WTC11 (cell line): Measurements from ENCODE around the gene SDS. TPM values are rescaled to one million over a fixed set of nuclear protein-coding genes. Genes with fewer than 3 reads are reported as not detected.

Experiments
- ATAC-seq: fragments of 200-7000 bp; cut with Tn5 transposase; 2 replicates; pipeline ENCODE4 v1.10.0; 2021; ENCODE audit warnings: mild to moderate bottlenecking, moderate library complexity
- Bru-seq: library from RNA; stranded (reverse); fragments of 400-500 nt; gene quantifications from one replicate; lab custom pipeline; 2021; lab: Mats Ljungman, UMichigan
- CTCF ChIA-PET: fragments of 300-600 bp; sonication (Branson Sonifier 250); formaldehyde crosslinking; loops from one replicate; lab custom pipeline; 2021; ENCODE audit warnings: antibody characterized with exemption; lab: Charles Lee
- POLR2A ChIA-PET: fragments of 350-600 bp; sonication (Branson Sonifier 250); formaldehyde crosslinking; loops from one replicate; lab custom pipeline; 2021; ENCODE audit warnings: antibody characterized with exemption; lab: Charles Lee
- DNase-seq: peaks from one replicate; pipeline ENCODE4 v3.0.0; 2021; ENCODE audit warnings: low spot score
- H3K27ac Mint-ChIP-seq: 2 replicates; pipeline ENCODE4 v1.8.0; 2021; ENCODE audit warnings: mixed read lengths
- H3K27me3 Mint-ChIP-seq: 2 replicates; pipeline ENCODE4 v1.8.0; 2021; ENCODE audit warnings: low read depth, mild to moderate bottlenecking, moderate library complexity, mixed read lengths
- H3K36me3 Mint-ChIP-seq: 2 replicates; pipeline ENCODE4 v1.8.0; 2021; ENCODE audit warnings: mixed read lengths
- H3K4me1 Mint-ChIP-seq: 2 replicates; pipeline ENCODE4 v1.8.0; 2022; ENCODE audit warnings: mixed read lengths
- H3K4me3 Mint-ChIP-seq: 2 replicates; pipeline ENCODE4 v1.8.0; 2021; ENCODE audit warnings: mild to moderate bottlenecking, moderate library complexity, mixed read lengths
- H3K9me3 Mint-ChIP-seq: 2 replicates; pipeline ENCODE4 v1.8.0; 2021; ENCODE audit warnings: mixed read lengths
- AFF4 ChIP-seq: sonication (generic); formaldehyde crosslinking; IDR thresholded peaks from 2 replicates; pipeline ENCODE4 v1.8.1; 2023; ENCODE audit warnings: mild to moderate bottlenecking, missing genetic modification reagents, borderline replicate concordance
- ATF1 ChIP-seq: sonication (generic); formaldehyde crosslinking; IDR thresholded peaks from 2 replicates; pipeline ENCODE4 v1.8.1; 2023; ENCODE audit warnings: mild to moderate bottlenecking, moderate library complexity, missing genetic modification reagents
- CBFB ChIP-seq: sonication (generic); formaldehyde crosslinking; IDR thresholded peaks from 2 replicates; pipeline ENCODE4 v1.8.1; 2022; ENCODE audit warnings: mild to moderate bottlenecking, low read depth, missing genetic modification reagents
- CREM ChIP-seq: sonication (generic); formaldehyde crosslinking; IDR thresholded peaks from 2 replicates; pipeline ENCODE4 v1.8.1; 2022; ENCODE audit warnings: mild to moderate bottlenecking, missing genetic modification reagents, moderate library complexity
- HMGA2 ChIP-seq: fragments of 250-450 bp; sonication (Bioruptor Pico); IDR thresholded peaks from 2 replicates; pipeline ENCODE4 v1.4.0; 2021; ENCODE audit warnings: mild to moderate bottlenecking, moderate library complexity
- KAT7 ChIP-seq: sonication (generic); formaldehyde crosslinking; IDR thresholded peaks from 2 replicates; pipeline ENCODE4 v1.8.1; 2023; ENCODE audit warnings: missing genetic modification reagents, mild to moderate bottlenecking, borderline replicate concordance
- MXD4 ChIP-seq: fragments of 250-450 bp; sonication (Bioruptor Pico); IDR thresholded peaks from 2 replicates; pipeline ENCODE4 v1.8.0; 2021; ENCODE audit warnings: mild to moderate bottlenecking, moderate library complexity, borderline replicate concordance
- NR2C2 ChIP-seq: sonication (generic); formaldehyde crosslinking; IDR thresholded peaks from 2 replicates; pipeline ENCODE4 v1.8.0; 2022; ENCODE audit warnings: mild to moderate bottlenecking, missing genetic modification reagents
- OVOL2 ChIP-seq: fragments of 250-450 bp; sonication (Bioruptor Pico); IDR thresholded peaks from 2 replicates; pipeline ENCODE4 v1.9.0; 2021; ENCODE audit warnings: mild to moderate bottlenecking, borderline replicate concordance
- TEAD4 ChIP-seq: sonication (generic); formaldehyde crosslinking; IDR thresholded peaks from 2 replicates; pipeline ENCODE4 v1.8.0; 2022; ENCODE audit warnings: mild to moderate bottlenecking, missing genetic modification reagents
- ZNF121 ChIP-seq: sonication (generic); formaldehyde crosslinking; IDR thresholded peaks from 2 replicates; pipeline ENCODE4 v1.8.0; 2023; ENCODE audit warnings: missing genetic modification reagents
- ZNF396 ChIP-seq: fragments of 250-450 bp; sonication (Bioruptor Pico); IDR thresholded peaks from 2 replicates; pipeline ENCODE4 v1.8.0; 2021; ENCODE audit warnings: mild to moderate bottlenecking, moderate library complexity, borderline replicate concordance
- ZNF532 ChIP-seq: fragments of 250-450 bp; sonication (Bioruptor Pico); IDR thresholded peaks from 2 replicates; pipeline ENCODE4 v1.9.0; 2021; ENCODE audit warnings: mild to moderate bottlenecking, borderline replicate concordance
- long read RNA-seq, 3 experiments: library from RNA in 1 of 3; library from capped mRNA in 1 of 3; library from polyadenylated mRNA in 1 of 3; unstranded in 2 of 3; stranded (forward) in 1 of 3; transcript quantifications; one replicate each; pipeline ENCODE4 v2.0.0, GENCODE V29; 2021
- total RNA-seq: library from RNA; stranded (reverse); gene quantifications from 3 replicates; pipeline ENCODE4 v1.2.3, GENCODE V29; 2021
- TF ChIP-seq, protein P1 (sequence below): sonication (generic); formaldehyde crosslinking; IDR thresholded peaks from 2 replicates; pipeline ENCODE4 v1.8.0; 2022; ENCODE audit warnings: mild to moderate bottlenecking, missing genetic modification reagents
- TF ChIP-seq, protein P2 (sequence below): sonication (generic); formaldehyde crosslinking; IDR thresholded peaks from 2 replicates; pipeline ENCODE4 v1.8.1; 2023; ENCODE audit warnings: mild to moderate bottlenecking, missing genetic modification reagents, moderate library complexity
- TF ChIP-seq, protein P3 (sequence below): sonication (generic); formaldehyde crosslinking; IDR thresholded peaks from 2 replicates; pipeline ENCODE4 v1.8.1; 2023; ENCODE audit warnings: mild to moderate bottlenecking, missing genetic modification reagents

SDS gene, protein sequence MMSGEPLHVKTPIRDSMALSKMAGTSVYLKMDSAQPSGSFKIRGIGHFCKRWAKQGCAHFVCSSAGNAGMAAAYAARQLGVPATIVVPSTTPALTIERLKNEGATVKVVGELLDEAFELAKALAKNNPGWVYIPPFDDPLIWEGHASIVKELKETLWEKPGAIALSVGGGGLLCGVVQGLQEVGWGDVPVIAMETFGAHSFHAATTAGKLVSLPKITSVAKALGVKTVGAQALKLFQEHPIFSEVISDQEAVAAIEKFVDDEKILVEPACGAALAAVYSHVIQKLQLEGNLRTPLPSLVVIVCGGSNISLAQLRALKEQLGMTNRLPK
- total RNA-seq: 0.21 to 0.46 TPM (median 0.31 TPM) in 3 replicates
- Bru-seq, nascent RNA: not detected
- long read RNA-seq, experiment 1: 0 reads
- long read RNA-seq, experiment 2: 0 reads
- long read RNA-seq, experiment 3: 0 reads

- ATAC-seq (no peak), DNase-seq (no peak)
- ChIA-PET CTCF (interaction anchor here (0.6 to 5.4 kb wide), 4 partner anchors 22 to 388 kb away, joined by 3 to 41 read pairs (median 5); no protein-coding TSS in a partner anchor), POLR2A (no interaction called here)
- H3K27ac Mint-ChIP-seq: no peak within 1 kb of the TSS
- no peaks in the 10 kb centered on the region for H3K27me3 Mint-ChIP-seq
- H3K4me1 Mint-ChIP-seq: peaks cover 22% of the 10 kb centered on the region
- no peaks in the 10 kb centered on the region for H3K9me3 Mint-ChIP-seq
- no peak within 1 kb of the TSS for H3K4me3 Mint-ChIP-seq
- H3K36me3 Mint-ChIP-seq: no peaks in the 10 kb centered on the region
- no peak for TF ChIP-seq KAT7 (CRISPR knock-in tag)
- TF ChIP-seq CREM (CRISPR knock-in tag): no peak
- TF ChIP-seq, protein P1, sequence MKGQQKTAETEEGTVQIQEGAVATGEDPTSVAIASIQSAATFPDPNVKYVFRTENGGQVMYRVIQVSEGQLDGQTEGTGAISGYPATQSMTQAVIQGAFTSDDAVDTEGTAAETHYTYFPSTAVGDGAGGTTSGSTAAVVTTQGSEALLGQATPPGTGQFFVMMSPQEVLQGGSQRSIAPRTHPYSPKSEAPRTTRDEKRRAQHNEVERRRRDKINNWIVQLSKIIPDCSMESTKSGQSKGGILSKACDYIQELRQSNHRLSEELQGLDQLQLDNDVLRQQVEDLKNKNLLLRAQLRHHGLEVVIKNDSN (CRISPR knock-in tag): no peak
- no peak for TF ChIP-seq AFF4
- TF ChIP-seq, protein P2, sequence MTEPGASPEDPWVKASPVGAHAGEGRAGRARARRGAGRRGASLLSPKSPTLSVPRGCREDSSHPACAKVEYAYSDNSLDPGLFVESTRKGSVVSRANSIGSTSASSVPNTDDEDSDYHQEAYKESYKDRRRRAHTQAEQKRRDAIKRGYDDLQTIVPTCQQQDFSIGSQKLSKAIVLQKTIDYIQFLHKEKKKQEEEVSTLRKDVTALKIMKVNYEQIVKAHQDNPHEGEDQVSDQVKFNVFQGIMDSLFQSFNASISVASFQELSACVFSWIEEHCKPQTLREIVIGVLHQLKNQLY: no peak
- no peak for TF ChIP-seq CBFB (CRISPR knock-in tag)
- no peak for TF ChIP-seq ATF1 (CRISPR knock-in tag)
- TF ChIP-seq, protein P3, sequence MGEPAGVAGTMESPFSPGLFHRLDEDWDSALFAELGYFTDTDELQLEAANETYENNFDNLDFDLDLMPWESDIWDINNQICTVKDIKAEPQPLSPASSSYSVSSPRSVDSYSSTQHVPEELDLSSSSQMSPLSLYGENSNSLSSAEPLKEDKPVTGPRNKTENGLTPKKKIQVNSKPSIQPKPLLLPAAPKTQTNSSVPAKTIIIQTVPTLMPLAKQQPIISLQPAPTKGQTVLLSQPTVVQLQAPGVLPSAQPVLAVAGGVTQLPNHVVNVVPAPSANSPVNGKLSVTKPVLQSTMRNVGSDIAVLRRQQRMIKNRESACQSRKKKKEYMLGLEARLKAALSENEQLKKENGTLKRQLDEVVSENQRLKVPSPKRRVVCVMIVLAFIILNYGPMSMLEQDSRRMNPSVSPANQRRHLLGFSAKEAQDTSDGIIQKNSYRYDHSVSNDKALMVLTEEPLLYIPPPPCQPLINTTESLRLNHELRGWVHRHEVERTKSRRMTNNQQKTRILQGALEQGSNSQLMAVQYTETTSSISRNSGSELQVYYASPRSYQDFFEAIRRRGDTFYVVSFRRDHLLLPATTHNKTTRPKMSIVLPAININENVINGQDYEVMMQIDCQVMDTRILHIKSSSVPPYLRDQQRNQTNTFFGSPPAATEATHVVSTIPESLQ (CRISPR knock-in tag): no peak
- no peak for TF ChIP-seq TEAD4 (CRISPR knock-in tag)
- TF ChIP-seq OVOL2 (CRISPR knock-in tag): no peak
- no peak for TF ChIP-seq ZNF396 (CRISPR knock-in tag)
- TF ChIP-seq NR2C2 (CRISPR knock-in tag): no peak
- no peak for TF ChIP-seq MXD4
- TF ChIP-seq HMGA2 (CRISPR knock-in tag): no peak
- TF ChIP-seq ZNF121 (CRISPR knock-in tag): no peak
- no peak for TF ChIP-seq ZNF532 (CRISPR knock-in tag)
Measured at GRCh38 chr12:113403435-113404415, at the start of gene SDS. Gene SDS, minus strand, starts transcription at chr12:113403887. Its CDS starts 4,179 bp downstream, at chr12:113399708.
